Left lung (tissue), 10 donors: ENCODE measurements around the gene ZIC4. TPM values are rescaled to one million over a fixed set of nuclear protein-coding genes. Genes with fewer than 3 reads are reported as not detected.

Source experiments
- ATAC-seq: fragments of 200-7000 bp; cut with Tn5 transposase; one replicate; pipeline ENCODE4 v1.9.1; 2020; ENCODE audit warnings: moderate library complexity
- DNase-seq, 4 donors: peaks; one replicate each; pipeline ENCODE4 v3.0.0-alpha.2; 2013 to 2020
- H3K27ac ChIP-seq, 2 donors: fragments of 200-600 bp; sonication (generic) in 1 of 2; one replicate each; pipeline versions ENCODE4 v1.5.0 to v1.8.0; 2020 to 2021
- H3K27me3 ChIP-seq, 2 donors: fragments of 200-600 bp; sonication (generic) in 1 of 2; one replicate each; pipeline versions ENCODE4 v1.5.0 to v1.8.0; 2020 to 2021
- H3K36me3 ChIP-seq, 2 donors: fragments of 200-600 bp; sonication (generic) in 1 of 2; one replicate each; pipeline versions ENCODE4 v1.5.0 to v1.8.0; 2020 to 2021
- H3K4me1 ChIP-seq, 2 donors: fragments of 200-600 bp; one replicate each; pipeline ENCODE4 v1.8.0; 2021
- H3K4me3 ChIP-seq, 2 donors: fragments of 200-600 bp; sonication (generic) in 1 of 2; one replicate each; pipeline versions ENCODE4 v1.5.0 to v1.8.0; 2020 to 2021; ENCODE audit warnings: mild to moderate bottlenecking in 1 of 2
- H3K9me3 ChIP-seq, 2 donors: fragments of 200-600 bp; sonication (generic) in 1 of 2; one replicate each; pipeline versions ENCODE4 v1.5.0 to v1.8.0; 2020 to 2021
- intact Hi-C, 2 donors: fragments of 100-400 bp; cut with DNase I; formaldehyde crosslinking; loops; one replicate each; pipeline versions ENCODE4 v1.11.2 to v1.14.2; 2022
- polyA plus RNA-seq, 6 donors: library from polyadenylated mRNA; unstranded; fragments of 120-200 nt; gene quantifications; one replicate each; pipeline ENCODE4 v1.2.1, GENCODE V29; 2013; ENCODE audit not compliant: insufficient read length in 6 of 6
- total RNA-seq, 2 donors: library from RNA; stranded (reverse); fragmentation: NEBNext Ultra II Directional; extraction: Animal tissue kit (Norgen Biotek cat#: 25700); gene quantifications; one replicate each; pipeline ENCODE4 v1.2.1, GENCODE V29; 2021
- TF ChIP-seq, protein P1 (sequence below), 2 donors: fragments of 200-600 bp; sonication (generic) in 1 of 2; IDR thresholded peaks; one replicate each; pipeline versions ENCODE4 v1.5.0 to v1.8.0; 2021; ENCODE audit warnings: antibody characterized with exemption in 2 of 2
- donor health status: DM: no; HTN: yes; CAD: no.
- donor health status: DM: no; HTN: no; CAD: no.

ZIC4 gene
- total and polyA plus RNA-seq, 8 donors = not detected

DNA sequence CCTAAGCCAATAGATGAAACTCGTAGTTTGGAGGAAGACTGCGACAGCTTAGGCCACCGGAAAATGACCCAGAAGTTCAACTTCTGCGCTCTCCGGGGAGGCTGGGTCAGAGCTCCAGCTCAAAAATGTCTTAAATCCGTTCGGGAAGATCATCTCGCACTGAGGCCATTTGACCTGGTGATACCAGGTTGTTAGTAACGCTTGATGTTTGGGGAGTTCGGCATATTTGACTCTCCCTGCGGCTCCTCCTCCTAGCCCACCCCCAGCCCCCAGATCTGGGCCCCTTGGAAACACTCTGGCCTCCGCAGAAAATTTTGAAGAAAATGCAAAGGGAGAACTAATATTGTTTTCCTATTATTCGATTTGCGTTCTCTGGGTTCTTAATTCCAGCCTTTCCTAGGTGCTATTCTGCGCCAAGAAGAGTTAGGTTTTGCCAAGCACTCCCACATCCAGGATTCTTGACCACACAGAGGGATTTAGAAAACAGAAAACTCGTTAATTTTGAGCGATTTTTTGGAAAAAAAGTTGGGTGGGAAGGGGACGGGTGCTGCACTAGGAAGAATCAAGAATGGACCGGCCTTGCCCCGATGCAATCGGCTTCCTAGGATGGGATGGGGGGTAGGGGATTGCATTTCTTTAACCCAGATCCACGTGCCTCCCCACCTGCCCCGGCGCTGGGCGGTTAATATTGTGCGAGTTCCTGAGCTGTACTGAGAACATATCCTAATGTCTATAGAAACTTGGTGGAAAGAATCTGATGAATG is 50.0 kb downstream of the ZIC4 start:
- DNase-seq = no peak
- H3K27me3 ChIP-seq = peaks cover 91 to 100% of the 10 kb centered on the region in 2 donors
- no peak overlapping the region for H3K4me3 ChIP-seq
- H3K4me1 ChIP-seq = no peaks in the 10 kb centered on the region
- intact Hi-C loops = no loop called here
- ATAC-seq = no peak
- no peaks in the 10 kb centered on the region for H3K9me3 ChIP-seq
- TF ChIP-seq, protein P1, sequence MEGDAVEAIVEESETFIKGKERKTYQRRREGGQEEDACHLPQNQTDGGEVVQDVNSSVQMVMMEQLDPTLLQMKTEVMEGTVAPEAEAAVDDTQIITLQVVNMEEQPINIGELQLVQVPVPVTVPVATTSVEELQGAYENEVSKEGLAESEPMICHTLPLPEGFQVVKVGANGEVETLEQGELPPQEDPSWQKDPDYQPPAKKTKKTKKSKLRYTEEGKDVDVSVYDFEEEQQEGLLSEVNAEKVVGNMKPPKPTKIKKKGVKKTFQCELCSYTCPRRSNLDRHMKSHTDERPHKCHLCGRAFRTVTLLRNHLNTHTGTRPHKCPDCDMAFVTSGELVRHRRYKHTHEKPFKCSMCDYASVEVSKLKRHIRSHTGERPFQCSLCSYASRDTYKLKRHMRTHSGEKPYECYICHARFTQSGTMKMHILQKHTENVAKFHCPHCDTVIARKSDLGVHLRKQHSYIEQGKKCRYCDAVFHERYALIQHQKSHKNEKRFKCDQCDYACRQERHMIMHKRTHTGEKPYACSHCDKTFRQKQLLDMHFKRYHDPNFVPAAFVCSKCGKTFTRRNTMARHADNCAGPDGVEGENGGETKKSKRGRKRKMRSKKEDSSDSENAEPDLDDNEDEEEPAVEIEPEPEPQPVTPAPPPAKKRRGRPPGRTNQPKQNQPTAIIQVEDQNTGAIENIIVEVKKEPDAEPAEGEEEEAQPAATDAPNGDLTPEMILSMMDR (IDR thresholded peaks at IDR 0.05) = no peak
- H3K36me3 ChIP-seq = no peaks in the 10 kb centered on the region
- H3K27ac ChIP-seq = no peak overlapping the region

DNA sequence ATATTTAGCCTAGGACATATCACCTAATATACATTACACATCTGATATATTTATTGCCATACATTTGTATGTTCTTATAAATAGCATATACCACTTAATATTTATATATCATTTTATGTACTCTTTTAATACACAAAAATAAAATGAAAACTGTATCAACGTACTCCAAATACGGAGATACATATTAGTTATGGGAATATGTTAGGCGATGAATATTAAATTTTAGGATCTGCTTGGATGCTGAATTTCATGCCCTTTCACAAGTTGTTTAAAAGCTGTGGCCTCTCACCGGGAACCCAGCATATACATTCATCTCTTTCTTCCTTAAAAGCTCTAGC is 50.6 kb downstream of the ZIC4 start:
- H3K4me1 ChIP-seq = no peaks in the 10 kb centered on the region
- intact Hi-C loops = no loop called here
- peaks cover 85 to 96% of the 10 kb centered on the region in 2 donors for H3K27me3 ChIP-seq
- no peaks in the 10 kb centered on the region for H3K36me3 ChIP-seq
- DNase-seq (no peak), ATAC-seq (no peak)
- no peaks in the 10 kb centered on the region for H3K9me3 ChIP-seq
- no peak overlapping the region for H3K27ac ChIP-seq
- H3K4me3 ChIP-seq = no peak overlapping the region
- TF ChIP-seq, protein P1 (IDR thresholded peaks at IDR 0.05) = no peak

DNA sequence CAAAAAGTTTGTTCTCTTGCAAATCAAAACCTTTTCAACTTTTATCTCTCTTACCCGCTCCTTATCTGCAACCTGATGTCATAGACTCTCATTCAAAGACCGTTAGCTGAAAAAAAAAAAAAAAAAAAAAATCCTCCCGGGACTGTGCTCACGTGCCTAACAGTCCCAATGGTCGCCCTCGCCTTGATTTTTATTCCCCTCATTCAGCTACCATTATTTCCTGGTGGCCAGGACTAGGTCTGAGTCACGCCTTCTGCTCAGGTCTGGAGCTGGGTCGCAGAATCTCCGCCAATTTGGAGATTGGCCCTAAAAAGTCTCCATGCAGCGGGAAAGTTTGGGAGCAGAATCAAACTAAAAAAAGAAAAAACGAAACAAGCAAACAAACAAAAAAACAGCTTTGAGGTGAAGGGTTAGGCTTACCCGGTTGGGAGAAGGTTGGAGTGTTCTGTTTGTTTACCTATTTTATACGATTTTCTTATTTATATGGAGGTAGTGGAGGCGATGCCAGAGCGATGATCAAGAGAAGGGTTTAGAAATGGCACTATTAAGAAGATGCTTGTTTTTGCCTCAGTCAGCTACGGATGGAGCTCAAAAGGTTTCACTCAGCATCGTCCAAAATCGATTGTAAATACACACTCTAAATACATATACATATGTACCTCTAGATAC is 51.1 kb downstream of the ZIC4 start:
- Histone ChIP-seq H3K36me3 (no peaks in the 10 kb centered on the region), H3K9me3 (no peaks in the 10 kb centered on the region), H3K4me1 (no peaks in the 10 kb centered on the region), H3K27me3 (peaks cover 80 to 96% of the 10 kb centered on the region in 2 donors), H3K27ac (no peak overlapping the region), H3K4me3 (no peak overlapping the region)
- DNase-seq = no peak
- intact Hi-C loops = no loop called here
- TF ChIP-seq, protein P1 (IDR thresholded peaks at IDR 0.05) = no peak
- ATAC-seq = no peak

DNA sequence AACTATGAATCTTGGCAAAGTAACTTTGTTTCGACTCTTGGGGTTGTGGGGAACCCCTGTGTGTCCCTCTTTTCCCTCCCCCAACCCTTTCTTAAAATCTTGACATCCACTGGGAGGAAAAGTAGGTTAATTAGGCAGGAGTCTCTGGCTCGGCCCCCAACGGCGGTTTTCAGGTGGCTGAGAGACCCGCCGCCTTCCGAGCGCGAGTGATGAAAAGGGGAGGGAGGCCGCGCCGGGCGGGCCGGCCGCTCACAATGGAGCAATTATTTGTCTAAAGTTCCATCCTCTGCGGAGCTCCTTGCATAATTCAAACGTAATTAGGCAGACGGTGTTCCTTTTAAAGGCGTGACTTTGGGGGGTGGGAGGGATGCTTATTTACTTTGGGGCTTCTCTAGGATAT is 51.7 kb downstream of the ZIC4 start:
- H3K4me1 ChIP-seq = no peaks in the 10 kb centered on the region
- H3K27ac ChIP-seq = no peak overlapping the region
- H3K27me3 ChIP-seq = peaks cover 74 to 92% of the 10 kb centered on the region in 2 donors
- H3K36me3 ChIP-seq = no peaks in the 10 kb centered on the region
- intact Hi-C loops = no loop called here
- no peaks in the 10 kb centered on the region for H3K9me3 ChIP-seq
- no peak for DNase-seq
- TF ChIP-seq, protein P1 (IDR thresholded peaks at IDR 0.05) = no peak
- no peak overlapping the region for H3K4me3 ChIP-seq
- ATAC-seq = no peak

DNA sequence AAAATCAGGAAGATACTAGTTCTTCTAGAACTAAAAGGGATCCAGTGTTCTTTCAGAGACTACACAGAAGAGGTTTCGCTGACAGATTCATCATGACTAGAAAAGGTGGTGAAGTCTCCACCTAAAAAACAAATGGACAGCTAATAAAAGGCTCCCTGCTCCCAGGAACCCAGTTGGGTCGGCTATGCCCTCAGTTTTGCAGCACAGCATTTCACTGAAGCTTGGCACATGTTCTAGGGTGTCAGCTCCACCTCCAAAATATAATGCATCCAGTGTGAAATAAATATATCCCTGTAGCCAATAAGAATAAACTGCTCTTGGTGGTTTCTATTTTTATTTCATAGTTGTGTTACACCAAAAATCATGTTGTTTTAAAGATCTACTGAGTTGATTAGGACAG is 55.0 kb downstream of the ZIC4 start:
- Histone ChIP-seq H3K4me1 (no peaks in the 10 kb centered on the region), H3K27ac (no peak overlapping the region), H3K27me3 (peaks cover 41 to 75% of the 10 kb centered on the region in 2 donors), H3K4me3 (no peak overlapping the region), H3K36me3 (no peaks in the 10 kb centered on the region), H3K9me3 (no peaks in the 10 kb centered on the region)
- TF ChIP-seq, protein P1 (IDR thresholded peaks at IDR 0.05) = no peak
- DNase-seq = no peak
- no peak for ATAC-seq
- intact Hi-C loops = no loop called here
